H9 (cell line): Measurements from ENCODE around the gene LRRC45. TPM values are rescaled to one million over a fixed set of nuclear protein-coding genes. Genes with fewer than 3 reads are reported as not detected.

Experiments
- DNase-seq: peaks from one replicate; pipeline ENCODE4 v3.0.0-alpha.2; 2017
- H2AFZ ChIP-seq: one replicate; pipeline ENCODE4 v1.6.1; 2013; ENCODE audit warnings: mild to moderate bottlenecking, low read length, control low read depth, moderate library complexity
- H2AK5ac ChIP-seq: 2 replicates; pipeline ENCODE4 v1.6.1; 2013; ENCODE audit warnings: low read length, control low read depth, mixed read lengths; ENCODE audit not compliant: insufficient read length
- H2BK120ac ChIP-seq: one replicate; pipeline ENCODE4 v1.6.1; 2013; ENCODE audit warnings: low read depth, mild to moderate bottlenecking, low read length, control low read depth, inconsistent platforms; ENCODE audit not compliant: poor library complexity, severe bottlenecking
- H2BK12ac ChIP-seq: 2 replicates; pipeline ENCODE4 v1.6.1; 2013; ENCODE audit warnings: low read length, control low read depth, mixed read lengths, low read depth; ENCODE audit not compliant: insufficient read length
- H2BK15ac ChIP-seq: 2 replicates; pipeline ENCODE4 v1.6.1; 2013; ENCODE audit warnings: low read depth, low read length, control low read depth
- H2BK20ac ChIP-seq: one replicate; pipeline ENCODE4 v1.6.1; 2013; ENCODE audit warnings: low read depth, mild to moderate bottlenecking, low read length, control low read depth, inconsistent platforms; ENCODE audit not compliant: poor library complexity, severe bottlenecking
- H2BK5ac ChIP-seq: 2 replicates; pipeline ENCODE4 v1.6.1; 2013; ENCODE audit warnings: low read length, control low read depth, mixed read lengths; ENCODE audit not compliant: insufficient read length
- H3K14ac ChIP-seq: 2 replicates; pipeline ENCODE4 v1.6.1; 2013; ENCODE audit warnings: low read length, control low read depth; ENCODE audit not compliant: insufficient read depth
- H3K18ac ChIP-seq: 2 replicates; pipeline ENCODE4 v1.6.1; 2013; ENCODE audit warnings: low read depth, mild to moderate bottlenecking, mixed read lengths, low read length, control low read depth; ENCODE audit not compliant: insufficient read length
- H3K23ac ChIP-seq: 2 replicates; pipeline ENCODE4 v1.6.1; 2013; ENCODE audit warnings: low read length, control low read depth, mixed read lengths, low read depth; ENCODE audit not compliant: insufficient read length
- H3K23me2 ChIP-seq: 2 replicates; pipeline ENCODE4 v1.6.1; 2013; ENCODE audit warnings: low read depth, mild to moderate bottlenecking, mixed read lengths, low read length, control low read depth; ENCODE audit not compliant: insufficient read length, poor library complexity, severe bottlenecking
- H3K27ac ChIP-seq: 2 replicates; pipeline ENCODE4 v1.5.1; 2013; ENCODE audit warnings: low read length, control low read depth, mixed read lengths, low read depth; ENCODE audit not compliant: insufficient read length
- H3K27me3 ChIP-seq: 2 replicates; pipeline ENCODE4 v1.6.1; 2013; ENCODE audit warnings: low read length, control low read depth, inconsistent platforms; ENCODE audit not compliant: insufficient read depth
- H3K4ac ChIP-seq: 2 replicates; pipeline ENCODE4 v1.6.1; 2013; ENCODE audit warnings: low read depth, mild to moderate bottlenecking, control low read depth, inconsistent platforms, low read length, moderate library complexity
- H3K4me1 ChIP-seq: 2 replicates; pipeline ENCODE4 v1.6.1; 2013; ENCODE audit warnings: low read length, control low read depth, inconsistent platforms; ENCODE audit not compliant: insufficient read depth
- H3K4me2 ChIP-seq: 2 replicates; pipeline ENCODE4 v1.6.1; 2013; ENCODE audit warnings: low read length, control low read depth, mixed read lengths; ENCODE audit not compliant: insufficient read length, insufficient read depth
- H3K56ac ChIP-seq: 2 replicates; pipeline ENCODE4 v1.6.1; 2013; ENCODE audit warnings: low read depth, mild to moderate bottlenecking, mixed read lengths, low read length, control low read depth; ENCODE audit not compliant: insufficient read length
- H3K79me1 ChIP-seq: 2 replicates; pipeline ENCODE4 v1.6.1; 2013; ENCODE audit warnings: low read depth, mild to moderate bottlenecking, moderate library complexity, low read length, control low read depth, inconsistent platforms; ENCODE audit not compliant: insufficient read depth, poor library complexity, severe bottlenecking
- H3K79me2 ChIP-seq: 2 replicates; pipeline ENCODE4 v1.6.1; 2013; ENCODE audit warnings: low read length, control low read depth, inconsistent platforms; ENCODE audit not compliant: insufficient read depth
- H3K9ac ChIP-seq: 2 replicates; pipeline ENCODE4 v1.6.1; 2013; ENCODE audit warnings: low read length, control low read depth, mixed read lengths; ENCODE audit not compliant: insufficient read length; ENCODE audit errors: extremely low read depth
- H3K9me3 ChIP-seq: one replicate; pipeline ENCODE4 v1.6.1; 2013; ENCODE audit warnings: low read depth, low read length, inconsistent platforms; ENCODE audit not compliant: control insufficient read depth
- H3T11ph ChIP-seq: one replicate; pipeline ENCODE4 v1.6.1; 2013; ENCODE audit warnings: mild to moderate bottlenecking, low read length, control low read depth, inconsistent platforms
- H4K20me1 ChIP-seq: one replicate; pipeline ENCODE4 v1.6.1; 2013; ENCODE audit not compliant: control insufficient read depth, insufficient read length, insufficient read depth
- H4K5ac ChIP-seq: 2 replicates; pipeline ENCODE4 v1.6.1; 2013; ENCODE audit warnings: low read depth, mild to moderate bottlenecking, mixed read lengths, low read length, control low read depth; ENCODE audit not compliant: insufficient read length
- H4K8ac ChIP-seq: replicated peaks from 2 replicates; pipeline ENCODE4 v1.6.1; 2013; ENCODE audit warnings: low read length, control low read depth, mixed read lengths, low read depth; ENCODE audit not compliant: insufficient read length
- H4K91ac ChIP-seq: 2 replicates; pipeline ENCODE4 v1.6.1; 2013; ENCODE audit warnings: low read depth, mild to moderate bottlenecking, moderate library complexity, mixed read lengths, low read length, control low read depth; ENCODE audit not compliant: insufficient read length
- H3K27ac Mint-ChIP-seq, 3 experiments: 2 replicates in 2 of 3; 3 replicates in 1 of 3; pipeline ENCODE4 v1.8.0; 2020 to 2021; ENCODE audit warnings: mixed read lengths in 3 of 3, mild to moderate bottlenecking in 1 of 3, moderate library complexity in 1 of 3
- H3K27me3 Mint-ChIP-seq: 2 replicates; pipeline ENCODE4 v1.8.0; 2021; ENCODE audit warnings: low read depth, mild to moderate bottlenecking, moderate library complexity, mixed read lengths
- H3K36me3 Mint-ChIP-seq, 3 experiments: 2 replicates in 2 of 3; 3 replicates in 1 of 3; pipeline ENCODE4 v1.8.0; 2020 to 2021; ENCODE audit warnings: low read depth in 3 of 3, mixed read lengths in 3 of 3; ENCODE audit not compliant: insufficient read depth in 1 of 3
- H3K4me1 Mint-ChIP-seq, 2 experiments: 2 replicates each; pipeline ENCODE4 v1.8.0; 2020; ENCODE audit warnings: mixed read lengths in 2 of 2
- H3K4me3 Mint-ChIP-seq, 2 experiments: 2 replicates in 1 of 2; 3 replicates in 1 of 2; pipeline ENCODE4 v1.8.0; 2020 to 2021; ENCODE audit warnings: mild to moderate bottlenecking in 2 of 2, mixed read lengths in 2 of 2, moderate library complexity in 1 of 2
- H3K9me3 Mint-ChIP-seq, 2 experiments: 2 replicates in 1 of 2; 3 replicates in 1 of 2; pipeline ENCODE4 v1.8.0; 2020; ENCODE audit warnings: mild to moderate bottlenecking in 2 of 2, mixed read lengths in 2 of 2, moderate library complexity in 1 of 2
- CTCF ChIP-seq: fragments of 200-600 bp; sonication (generic); conservative IDR thresholded peaks from 3 replicates; pipeline ENCODE4 v1.8.0; 2021; ENCODE audit warnings: antibody characterized with exemption, mild to moderate bottlenecking
- WGBS: extraction: QIAGEN DNeasy Blood & Tissue Kit; methylation state at CpG from one replicate; pipeline ENCODE4 v1.1.7; 2013; ENCODE audit warnings: missing lambda C conversion rate, low lambda C conversion rate, mixed read lengths; ENCODE audit not compliant: insufficient read length; ENCODE audit errors: extremely low coverage; 5-methylcytosine and 5-hydroxymethylcytosine counted together
- total RNA-seq: library from RNA; stranded (reverse); gene quantifications from 2 replicates; pipeline ENCODE4 v1.2.1, GENCODE V29; 2021

Gene LRRC45
- total RNA-seq, 1 experiment from 2014 or later = 28.7 TPM

GRCh38 chr17:81987161-81987770 is 35.8 kb upstream of the LRRC45 start:
- no peak overlapping the region for H3K9ac ChIP-seq
- H3K9me3 Mint-ChIP-seq = no peaks in the 10 kb centered on the region; a peak in 1 of 5 replicates

More at GRCh38 chr17:81987161-81987770, 35.8 kb upstream of the LRRC45 start:
- Histone ChIP-seq H3K23ac (no peak overlapping the region), H3K18ac (no peak overlapping the region), H2BK15ac (no peak overlapping the region), H2BK5ac (no peak overlapping the region), H3K79me1 (no peaks in the 10 kb centered on the region), H4K5ac (no peak overlapping the region), H3T11ph (no peak overlapping the region), H3K14ac (no peak overlapping the region), H2BK20ac (no peak overlapping the region), H3K27me3 (no peaks in the 10 kb centered on the region), H4K8ac (no peak overlapping the region), H4K91ac (no peak overlapping the region), H3K9me3 (no peaks in the 10 kb centered on the region), H3K56ac (no peak overlapping the region), H3K79me2 (no peaks in the 10 kb centered on the region; the same call in 1 of the 2 replicates), H2AK5ac (no peak overlapping the region), H2AFZ (no peak overlapping the region), H3K27ac (no peak overlapping the region), H2BK120ac (no peak overlapping the region), H3K23me2 (no peaks in the 10 kb centered on the region), H3K4me2 (no peak overlapping the region), H2BK12ac (no peak overlapping the region), H3K4ac (no peak overlapping the region), H3K4me1 (no peaks in the 10 kb centered on the region; the same call in 1 of the 2 replicates), H4K20me1 (no peaks in the 10 kb centered on the region)
- H3K27me3 Mint-ChIP-seq = no peaks in the 10 kb centered on the region
- H3K4me1 Mint-ChIP-seq = peaks cover 14 to 21% of the 10 kb centered on the region in 2 experiments
- no peak overlapping the region; a peak in 1 of 7 replicates for H3K27ac Mint-ChIP-seq
- TF ChIP-seq CTCF = no peak
- no CpG with 5 or more reads among the region's 26 CpGs for WGBS
- peaks cover 6 to 58% (median 47%) of the 10 kb centered on the region in 3 experiments for H3K36me3 Mint-ChIP-seq
- no peak for DNase-seq
- H3K4me3 Mint-ChIP-seq = no peak overlapping the region
